ENCODE data around the gene OMP. TPM values are rescaled to one million over a fixed set of nuclear protein-coding genes. Genes with fewer than 3 reads are reported as not detected.

OMP gene
- total and polyA plus RNA-seq, 2 donors (not counting 3 experiments of a cell fraction or from before 2014, with no cell fraction given): 0.80 TPM; not detected in 1

DNA sequence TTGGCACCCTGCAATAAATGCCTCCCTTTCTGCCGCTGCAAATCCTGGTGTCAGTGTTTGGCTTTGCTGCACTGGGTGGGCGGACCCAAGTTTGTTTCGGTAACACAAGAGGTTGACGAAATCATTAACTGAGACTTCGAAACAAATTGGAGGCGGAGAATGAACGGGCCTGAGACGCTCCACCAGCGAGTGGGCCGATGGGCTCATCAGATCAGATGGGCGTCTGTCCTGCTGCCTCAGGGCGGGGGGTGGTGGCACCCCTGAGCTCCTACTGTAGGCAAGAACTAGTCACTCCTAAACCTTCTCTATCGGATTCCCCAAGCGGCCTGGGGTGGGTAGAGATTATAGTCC lies 36.8 kb upstream of the OMP start:
- H3K9me3 ChIP-seq (replicated peaks; ENCODE audit: control insufficient read depth, insufficient read depth, low read length): no peaks in the 10 kb centered on the region
- no peak for DNase-seq (ENCODE audit: low read depth, low spot score)
- no peaks in the 10 kb centered on the region for H4K20me1 ChIP-seq (replicated peaks; ENCODE audit: control insufficient read depth, extremely low read depth, insufficient read depth, low read length)
- peak overlapping the region; percentile 94 for H2AFZ ChIP-seq (ENCODE audit: low read depth, low read length)
- H3K79me2 ChIP-seq (ENCODE audit: control insufficient read depth, insufficient read depth, low read length): no peaks in the 10 kb centered on the region
- TF ChIP-seq POLR2A (IDR thresholded peaks at IDR 0.05; ENCODE audit: low read depth, low read length): no peak
- no peak for TF ChIP-seq GATA2 (IDR thresholded peaks at IDR 0.05; ENCODE audit: insufficient read depth, insufficient read length, low read depth, low read length)
- TF ChIP-seq POLR2AphosphoS5 (IDR thresholded peaks at IDR 0.05; ENCODE audit: insufficient read depth, low read depth, low read length): no peak
- TF ChIP-seq FOS (IDR thresholded peaks at IDR 0.05; ENCODE audit: borderline replicate concordance, insufficient read depth, low read length): no peak
- TF ChIP-seq, protein P1, sequence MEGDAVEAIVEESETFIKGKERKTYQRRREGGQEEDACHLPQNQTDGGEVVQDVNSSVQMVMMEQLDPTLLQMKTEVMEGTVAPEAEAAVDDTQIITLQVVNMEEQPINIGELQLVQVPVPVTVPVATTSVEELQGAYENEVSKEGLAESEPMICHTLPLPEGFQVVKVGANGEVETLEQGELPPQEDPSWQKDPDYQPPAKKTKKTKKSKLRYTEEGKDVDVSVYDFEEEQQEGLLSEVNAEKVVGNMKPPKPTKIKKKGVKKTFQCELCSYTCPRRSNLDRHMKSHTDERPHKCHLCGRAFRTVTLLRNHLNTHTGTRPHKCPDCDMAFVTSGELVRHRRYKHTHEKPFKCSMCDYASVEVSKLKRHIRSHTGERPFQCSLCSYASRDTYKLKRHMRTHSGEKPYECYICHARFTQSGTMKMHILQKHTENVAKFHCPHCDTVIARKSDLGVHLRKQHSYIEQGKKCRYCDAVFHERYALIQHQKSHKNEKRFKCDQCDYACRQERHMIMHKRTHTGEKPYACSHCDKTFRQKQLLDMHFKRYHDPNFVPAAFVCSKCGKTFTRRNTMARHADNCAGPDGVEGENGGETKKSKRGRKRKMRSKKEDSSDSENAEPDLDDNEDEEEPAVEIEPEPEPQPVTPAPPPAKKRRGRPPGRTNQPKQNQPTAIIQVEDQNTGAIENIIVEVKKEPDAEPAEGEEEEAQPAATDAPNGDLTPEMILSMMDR (IDR thresholded peaks at IDR 0.05; ENCODE audit: extremely low read depth in 1 of 2, insufficient read depth in 1 of 2, low read depth in 1 of 2, low read length in 2 of 2): no peak
- no peak for TF ChIP-seq MYC (IDR thresholded peaks at IDR 0.05; ENCODE audit: low read depth, low read length)
- TF ChIP-seq MAX (IDR thresholded peaks at IDR 0.05; ENCODE audit: insufficient read depth, insufficient read length): no peak
- TF ChIP-seq JUN (IDR thresholded peaks at IDR 0.05; ENCODE audit: borderline replicate concordance, insufficient read depth, insufficient read length, low read depth): no peak
- no peak for TF ChIP-seq EZH2 (IDR thresholded peaks at IDR 0.05; ENCODE audit: borderline replicate concordance, low read depth, low read length, severe bottlenecking)
- ChIA-PET CTCF (interaction anchor here (1.1 to 6.4 kb wide), 5 partner anchors 14 to 36 kb away, joined by 3 to 148 read pairs (median 24); no protein-coding TSS in a partner anchor), POLR2A (no interaction called here)
- peaks cover 11% of the 10 kb centered on the region for H3K4me1 ChIP-seq (ENCODE audit: control insufficient read depth, extremely low read depth, insufficient read depth, low read length)
- H3K4me2 ChIP-seq (ENCODE audit: insufficient read depth, low read length): peak overlapping the region; percentile 72
- no peak overlapping the region for H3K27ac ChIP-seq (ENCODE audit: insufficient read depth, low read depth, low read length)
- H3K27me3 ChIP-seq (ENCODE audit: control insufficient read depth in 2 of 2, insufficient read depth in 2 of 2, low read length in 2 of 2): no peaks in the 10 kb centered on the region
- peak overlapping the region in 1 of 3 experiments; percentile 54 for H3K4me3 ChIP-seq (replicated peaks in 1 of 3; ENCODE audit: insufficient read depth in 1 of 3, low read depth in 1 of 3, low read length in 3 of 3)
- BruUV-seq (replicated peaks): no TSS peak
- H3K9me1 ChIP-seq (replicated peaks; ENCODE audit: control insufficient read depth, extremely low read depth, insufficient read depth, low read length): no peaks in the 10 kb centered on the region
- H3K36me3 ChIP-seq (ENCODE audit: control insufficient read depth in 2 of 2, extremely low read depth in 1 of 2, insufficient read depth in 2 of 2, low read length in 2 of 2): no peaks in the 10 kb centered on the region
- H3K9ac ChIP-seq (replicated peaks; ENCODE audit: extremely low read depth, insufficient read depth, low read length): no peak overlapping the region
- dilution Hi-C loops (cut with MboI; ENCODE audit: extremely low pct_ligation_motif_present, low sequenced_read_pairs): no loop called here
- FAIRE-seq: no peak
- intact Hi-C loops (cut with micrococcal nuclease): loop anchor here (1.0 kb wide), 3 partner anchors 16 to 25 kb away; no protein-coding TSS in a partner anchor

All from endothelial cell of umbilical vein (primary cell).